Measurements from ENCODE around the gene TBL1XR1.

The TBL1XR1 gene

GRCh38 chr3:176978441-176978840 is 218.8 kb downstream of the TBL1XR1 start:
- Histone ChIP-seq H3K4me3 (ENCODE audit: low read depth, low read length) (no peak overlapping the region), H3K9me3 (ENCODE audit: control insufficient read depth, insufficient read depth, low read length) (no peaks in the 10 kb centered on the region), H3K27me3 (ENCODE audit: control insufficient read depth, insufficient read depth, low read length) (no peaks in the 10 kb centered on the region), H3K9ac (ENCODE audit: low read depth, low read length) (no peak overlapping the region), H3K36me3 (ENCODE audit: control insufficient read depth, insufficient read depth, low read length) (no peaks in the 10 kb centered on the region), H3K4me1 (ENCODE audit: control insufficient read depth, insufficient read depth, low read length) (no peaks in the 10 kb centered on the region)

- no peak overlapping the region for H3K9ac ChIP-seq (ENCODE audit: low read depth, low read length)
- no peaks in the 10 kb centered on the region for H3K9me3 ChIP-seq (ENCODE audit: control insufficient read depth, insufficient read depth, low read length)
- no peaks in the 10 kb centered on the region for H3K27me3 ChIP-seq (ENCODE audit: control insufficient read depth, insufficient read depth, low read length)
- H3K36me3 ChIP-seq (ENCODE audit: control insufficient read depth, insufficient read depth, low read length) = no peaks in the 10 kb centered on the region
- no peak overlapping the region for H3K4me3 ChIP-seq (ENCODE audit: low read depth, low read length)
- no peaks in the 10 kb centered on the region for H3K4me1 ChIP-seq (ENCODE audit: control insufficient read depth, insufficient read depth, low read length)
Observed at GRCh38 chr3:176977331-176977730, 220.0 kb downstream of the TBL1XR1 start.

- Histone ChIP-seq H3K27me3 (ENCODE audit: control insufficient read depth, insufficient read depth, low read length) (no peaks in the 10 kb centered on the region), H3K9me3 (ENCODE audit: control insufficient read depth, insufficient read depth, low read length) (no peaks in the 10 kb centered on the region), H3K4me1 (ENCODE audit: control insufficient read depth, insufficient read depth, low read length) (no peaks in the 10 kb centered on the region), H3K4me3 (ENCODE audit: low read depth, low read length) (no peak overlapping the region), H3K9ac (ENCODE audit: low read depth, low read length) (no peak overlapping the region), H3K36me3 (ENCODE audit: control insufficient read depth, insufficient read depth, low read length) (no peaks in the 10 kb centered on the region)
Observed at GRCh38 chr3:176976586-176976985, 220.7 kb downstream of the TBL1XR1 start.

- Histone ChIP-seq H3K9ac (ENCODE audit: low read depth, low read length) (no peak overlapping the region), H3K36me3 (ENCODE audit: control insufficient read depth, insufficient read depth, low read length) (no peaks in the 10 kb centered on the region), H3K4me1 (ENCODE audit: control insufficient read depth, insufficient read depth, low read length) (no peaks in the 10 kb centered on the region), H3K27me3 (ENCODE audit: control insufficient read depth, insufficient read depth, low read length) (no peaks in the 10 kb centered on the region), H3K4me3 (ENCODE audit: low read depth, low read length) (no peak overlapping the region), H3K9me3 (ENCODE audit: control insufficient read depth, insufficient read depth, low read length) (no peaks in the 10 kb centered on the region)
Observed at GRCh38 chr3:176974279-176974678, 223.0 kb downstream of the TBL1XR1 start.

GRCh38 chr3:176971613-176972174 is 225.6 kb downstream of the TBL1XR1 start:
- no peak overlapping the region for H3K4me3 ChIP-seq (ENCODE audit: low read depth, low read length)
- H3K27me3 ChIP-seq (ENCODE audit: control insufficient read depth, insufficient read depth, low read length) = no peaks in the 10 kb centered on the region
- H3K36me3 ChIP-seq (ENCODE audit: control insufficient read depth, insufficient read depth, low read length) = no peaks in the 10 kb centered on the region
- no peaks in the 10 kb centered on the region for H3K9me3 ChIP-seq (ENCODE audit: control insufficient read depth, insufficient read depth, low read length)
- H3K4me1 ChIP-seq (ENCODE audit: control insufficient read depth, insufficient read depth, low read length) = no peaks in the 10 kb centered on the region
- H3K9ac ChIP-seq (ENCODE audit: low read depth, low read length) = no peak overlapping the region

GRCh38 chr3:176970770-176971169 is 226.5 kb downstream of the TBL1XR1 start:
- Histone ChIP-seq H3K9me3 (ENCODE audit: control insufficient read depth, insufficient read depth, low read length) (no peaks in the 10 kb centered on the region), H3K9ac (ENCODE audit: low read depth, low read length) (no peak overlapping the region), H3K4me1 (ENCODE audit: control insufficient read depth, insufficient read depth, low read length) (no peaks in the 10 kb centered on the region), H3K27me3 (ENCODE audit: control insufficient read depth, insufficient read depth, low read length) (no peaks in the 10 kb centered on the region), H3K4me3 (ENCODE audit: low read depth, low read length) (no peak overlapping the region), H3K36me3 (ENCODE audit: control insufficient read depth, insufficient read depth, low read length) (no peaks in the 10 kb centered on the region)

- H3K4me1 ChIP-seq (ENCODE audit: control insufficient read depth, insufficient read depth, low read length) = no peaks in the 10 kb centered on the region
- no peak overlapping the region for H3K9ac ChIP-seq (ENCODE audit: low read depth, low read length)
- no peaks in the 10 kb centered on the region for H3K36me3 ChIP-seq (ENCODE audit: control insufficient read depth, insufficient read depth, low read length)
- no peaks in the 10 kb centered on the region for H3K9me3 ChIP-seq (ENCODE audit: control insufficient read depth, insufficient read depth, low read length)
- no peaks in the 10 kb centered on the region for H3K27me3 ChIP-seq (ENCODE audit: control insufficient read depth, insufficient read depth, low read length)
- H3K4me3 ChIP-seq (ENCODE audit: low read depth, low read length) = no peak overlapping the region
Observed at GRCh38 chr3:176969506-176969905, 227.8 kb downstream of the TBL1XR1 start.

Data from iPS-15b (cell line).